Activated CD8-positive, alpha-beta memory T cell treated with anti-CD3 and anti-CD28 coated beads, Interleukin-2, amount 10 ng/mL, durations not matched to agents 7 days and 5 days (primary cell): ENCODE results near the gene TMEM129. TPM values are rescaled to one million over a fixed set of nuclear protein-coding genes. Genes with fewer than 3 reads are reported as not detected.

Experiments
- ATAC-seq: fragments of 150-1000 bp; cut with Tn5 transposase; one replicate; pipeline ENCODE4 v1.10.0; 2021; ENCODE audit warnings: moderate library complexity
- CTCF ChIA-PET: fragments of 350-600 bp; sonication (Branson Sonifier 250); formaldehyde crosslinking; loops from one replicate; lab custom pipeline; 2021; ENCODE audit warnings: antibody characterized with exemption; lab: Charles Lee
- DNase-seq: peaks from one replicate; pipeline ENCODE4 v3.0.0-alpha.2; 2020
- H3K27ac Mint-ChIP-seq: one replicate; pipeline ENCODE4 v1.8.0; 2021; ENCODE audit warnings: mild to moderate bottlenecking, mixed read lengths
- H3K27me3 Mint-ChIP-seq: one replicate; pipeline ENCODE4 v1.8.0; 2021; ENCODE audit warnings: mixed read lengths
- H3K36me3 Mint-ChIP-seq: one replicate; pipeline ENCODE4 v1.8.0; 2021; ENCODE audit warnings: mild to moderate bottlenecking, mixed read lengths
- H3K4me1 Mint-ChIP-seq: one replicate; pipeline ENCODE4 v1.8.0; 2021; ENCODE audit warnings: mixed read lengths
- H3K4me3 Mint-ChIP-seq: one replicate; pipeline ENCODE4 v1.8.0; 2021; ENCODE audit warnings: mild to moderate bottlenecking, moderate library complexity, mixed read lengths
- H3K9me3 Mint-ChIP-seq: one replicate; pipeline ENCODE4 v1.8.0; 2022; ENCODE audit warnings: low read depth, mixed read lengths
- total RNA-seq, 2 experiments: library from RNA; stranded (reverse); gene quantifications; one replicate each; pipeline ENCODE4 v1.2.3, GENCODE V29; 2021

Gene TMEM129
- total RNA-seq, 2 experiments from 2014 or later: 22.5 to 24.7 TPM

- CTCF ChIA-PET: no interaction called here
- Mint-ChIP-seq H3K27me3 (no peaks in the 10 kb centered on the region), H3K4me1 (peaks cover 3% of the 10 kb centered on the region), H3K9me3 (no peaks in the 10 kb centered on the region), H3K4me3 (no peak overlapping the region), H3K36me3 (no peaks in the 10 kb centered on the region), H3K27ac (no peak overlapping the region)
- no peak for DNase-seq
- no peak for ATAC-seq
Measured at GRCh38 chr4:1753697-1754311, 32.7 kb upstream of the TMEM129 start.

GRCh38 chr4:1753294-1753696 lies 32.2 kb upstream of the TMEM129 start:
- H3K4me3 Mint-ChIP-seq: no peak overlapping the region
- peaks cover 3% of the 10 kb centered on the region for H3K4me1 Mint-ChIP-seq
- no peaks in the 10 kb centered on the region for H3K27me3 Mint-ChIP-seq
- no peaks in the 10 kb centered on the region for H3K9me3 Mint-ChIP-seq
- H3K36me3 Mint-ChIP-seq: no peaks in the 10 kb centered on the region
- ATAC-seq: no peak
- CTCF ChIA-PET: interaction anchor here (2.0 kb wide), 1 partner anchor 15 kb away, joined by 4 read pairs; no protein-coding TSS in a partner anchor
- no peak for DNase-seq
- no peak overlapping the region for H3K27ac Mint-ChIP-seq

GRCh38 chr4:1752284-1753041 lies 31.3 kb upstream of the TMEM129 start:
- CTCF ChIA-PET: interaction anchor here (2.0 to 6.1 kb wide), 2 partner anchors 16 to 58 kb away, joined by 4 to 86 read pairs; no protein-coding TSS in a partner anchor
- Mint-ChIP-seq H3K27ac (no peak overlapping the region), H3K4me3 (no peak overlapping the region), H3K4me1 (peaks cover 3% of the 10 kb centered on the region), H3K36me3 (no peaks in the 10 kb centered on the region), H3K27me3 (no peaks in the 10 kb centered on the region), H3K9me3 (no peaks in the 10 kb centered on the region)
- DNase-seq (peak; percentile 55), ATAC-seq (peak; percentile 15)

- Mint-ChIP-seq H3K4me1 (peaks cover 3% of the 10 kb centered on the region), H3K27me3 (no peaks in the 10 kb centered on the region), H3K4me3 (no peak overlapping the region), H3K27ac (no peak overlapping the region), H3K36me3 (no peaks in the 10 kb centered on the region), H3K9me3 (no peaks in the 10 kb centered on the region)
- DNase-seq: no peak
- no peak for ATAC-seq
- CTCF ChIA-PET: interaction anchor here (2.0 to 6.1 kb wide), 2 partner anchors 16 to 59 kb away, joined by 4 to 86 read pairs; no protein-coding TSS in a partner anchor
Measured at GRCh38 chr4:1751919-1752283, 30.8 kb upstream of the TMEM129 start.

GRCh38 chr4:1751155-1751918 lies 30.2 kb upstream of the TMEM129 start:
- H3K4me3 Mint-ChIP-seq: no peak overlapping the region
- no peak overlapping the region for H3K27ac Mint-ChIP-seq
- H3K36me3 Mint-ChIP-seq: no peaks in the 10 kb centered on the region
- CTCF ChIA-PET: interaction anchor here (2.0 to 6.1 kb wide), 2 partner anchors 17 to 59 kb away, joined by 4 to 86 read pairs; no protein-coding TSS in a partner anchor
- no peaks in the 10 kb centered on the region for H3K27me3 Mint-ChIP-seq
- H3K4me1 Mint-ChIP-seq: peaks cover 3% of the 10 kb centered on the region
- DNase-seq: no peak
- no peaks in the 10 kb centered on the region for H3K9me3 Mint-ChIP-seq
- no peak for ATAC-seq

GRCh38 chr4:1750381-1751154 lies 29.4 kb upstream of the TMEM129 start:
- DNase-seq (no peak), ATAC-seq (no peak)
- Mint-ChIP-seq H3K27me3 (no peaks in the 10 kb centered on the region), H3K4me1 (peaks cover 3% of the 10 kb centered on the region), H3K36me3 (no peaks in the 10 kb centered on the region), H3K4me3 (no peak overlapping the region), H3K27ac (no peak overlapping the region), H3K9me3 (no peaks in the 10 kb centered on the region)
- CTCF ChIA-PET: interaction anchor here (1.4 to 6.1 kb wide), 2 partner anchors 60 to 94 kb away, joined by 3 to 86 read pairs; no protein-coding TSS in a partner anchor

GRCh38 chr4:1749826-1750225 lies 28.7 kb upstream of the TMEM129 start:
- Mint-ChIP-seq H3K4me3 (no peak overlapping the region), H3K36me3 (no peaks in the 10 kb centered on the region), H3K27me3 (no peaks in the 10 kb centered on the region), H3K27ac (no peak overlapping the region), H3K9me3 (no peaks in the 10 kb centered on the region), H3K4me1 (peaks cover 3% of the 10 kb centered on the region)
- no peak for DNase-seq
- ATAC-seq: no peak
- CTCF ChIA-PET: interaction anchor here (1.4 to 6.1 kb wide), 3 partner anchors 61 to 150 kb away, joined by 3 to 86 read pairs (median 15); no protein-coding TSS in a partner anchor

GRCh38 chr4:1749370-1749769 lies 28.2 kb upstream of the TMEM129 start:
- CTCF ChIA-PET: interaction anchor here (1.4 to 6.1 kb wide), 3 partner anchors 61 to 150 kb away, joined by 3 to 86 read pairs (median 15); no protein-coding TSS in a partner anchor
- H3K4me3 Mint-ChIP-seq: no peak overlapping the region
- H3K4me1 Mint-ChIP-seq: peaks cover 3% of the 10 kb centered on the region
- peaks cover under 1% of the 10 kb centered on the region for H3K36me3 Mint-ChIP-seq
- no peaks in the 10 kb centered on the region for H3K27me3 Mint-ChIP-seq
- no peak overlapping the region for H3K27ac Mint-ChIP-seq
- no peaks in the 10 kb centered on the region for H3K9me3 Mint-ChIP-seq
- no peak for DNase-seq
- no peak for ATAC-seq

GRCh38 chr4:1748465-1748995 lies 27.4 kb upstream of the TMEM129 start:
- H3K27ac Mint-ChIP-seq: no peak overlapping the region
- DNase-seq: peak; percentile 90
- no peaks in the 10 kb centered on the region for H3K9me3 Mint-ChIP-seq
- no peak overlapping the region for H3K4me3 Mint-ChIP-seq
- CTCF ChIA-PET: interaction anchor here (0.5 to 6.1 kb wide), 29 partner anchors 7 to 554 kb away, joined by 3 to 86 read pairs (median 3); partner anchors contain the start of genes FGFR3 and SLBP
- H3K36me3 Mint-ChIP-seq: peaks cover 2% of the 10 kb centered on the region
- peak; percentile 63 for ATAC-seq
- no peaks in the 10 kb centered on the region for H3K27me3 Mint-ChIP-seq
- H3K4me1 Mint-ChIP-seq: peaks cover 3% of the 10 kb centered on the region

- CTCF ChIA-PET: interaction anchor here (1.0 to 6.1 kb wide), 16 partner anchors 8 to 166 kb away, joined by 3 to 86 read pairs (median 4); partner anchors contain the start of gene SLBP
- H3K27ac Mint-ChIP-seq: no peak overlapping the region
- H3K4me1 Mint-ChIP-seq: no peaks in the 10 kb centered on the region
- no peak for DNase-seq
- ATAC-seq: no peak
- H3K4me3 Mint-ChIP-seq: no peak overlapping the region
- H3K27me3 Mint-ChIP-seq: no peaks in the 10 kb centered on the region
- H3K36me3 Mint-ChIP-seq: peaks cover 4% of the 10 kb centered on the region
- H3K9me3 Mint-ChIP-seq: no peaks in the 10 kb centered on the region
Measured at GRCh38 chr4:1747603-1747967, 26.5 kb upstream of the TMEM129 start.

- Mint-ChIP-seq H3K27me3 (no peaks in the 10 kb centered on the region), H3K36me3 (peaks cover 7% of the 10 kb centered on the region), H3K4me1 (no peaks in the 10 kb centered on the region), H3K27ac (no peak overlapping the region), H3K4me3 (no peak overlapping the region), H3K9me3 (no peaks in the 10 kb centered on the region)
- no peak for DNase-seq
- no peak for ATAC-seq
- CTCF ChIA-PET: interaction anchor here (0.7 to 6.1 kb wide), 17 partner anchors 8 to 165 kb away, joined by 3 to 86 read pairs (median 5); no protein-coding TSS in a partner anchor
Measured at GRCh38 chr4:1746919-1747602, 25.9 kb upstream of the TMEM129 start.

- Mint-ChIP-seq H3K9me3 (no peaks in the 10 kb centered on the region), H3K4me3 (no peak overlapping the region), H3K36me3 (peaks cover 14% of the 10 kb centered on the region), H3K4me1 (no peaks in the 10 kb centered on the region), H3K27ac (no peak overlapping the region), H3K27me3 (no peaks in the 10 kb centered on the region)
- peak; percentile 75 for ATAC-seq
- DNase-seq: peak; percentile 88
- CTCF ChIA-PET: interaction anchor here (0.7 to 6.1 kb wide), 13 partner anchors 8 to 161 kb away, joined by 3 to 86 read pairs (median 5); no protein-coding TSS in a partner anchor
Measured at GRCh38 chr4:1746265-1746691, 25.2 kb upstream of the TMEM129 start.
